Daoy (cell line): Measurements from ENCODE around the gene CCDC88A. TPM values are rescaled to one million over a fixed set of nuclear protein-coding genes. Genes with fewer than 3 reads are reported as not detected.
"Not testable (repeated sequence)": the region's sequence is repeated elsewhere in the genome, so short reads cannot be mapped to it uniquely, and the experiment has no call there.

Experiments used
- DNase-seq: peaks from one replicate; pipeline ENCODE4 v3.0.0-alpha.2; 2015; ENCODE audit warnings: low read depth
- total RNA-seq: library from RNA; depleted of rRNA; stranded (reverse); fragments of >200 nt; shearing (Covaris generic); gene quantifications from 2 replicates; pipeline ENCODE4 v1.2.3, GENCODE V29; 2014; rRNA removed

CCDC88A gene
- total RNA-seq, 1 experiment from 2014 or later, result 47.5 TPM

DNA sequence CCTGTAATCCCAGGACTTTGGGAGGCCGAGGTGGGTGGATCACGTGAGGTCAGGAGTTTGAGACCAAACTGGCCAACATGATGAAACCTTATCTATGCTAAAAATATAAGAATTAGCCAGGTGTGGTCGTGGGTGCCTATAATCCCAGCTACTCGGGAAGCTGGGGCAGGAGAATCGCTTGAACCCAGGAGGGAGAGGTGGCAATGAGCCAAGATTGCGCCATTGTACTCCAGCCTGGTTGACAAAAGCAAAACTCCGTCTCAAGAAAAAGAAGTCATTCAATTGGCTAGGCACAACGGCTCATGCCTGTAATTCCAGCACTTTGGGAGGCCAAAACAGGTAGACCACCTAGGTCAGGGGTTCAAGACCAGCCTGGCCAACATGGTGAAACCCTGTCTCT lies 178.1 kb downstream of the CCDC88A start:
- not testable (repeated sequence) for DNase-seq

DNA sequence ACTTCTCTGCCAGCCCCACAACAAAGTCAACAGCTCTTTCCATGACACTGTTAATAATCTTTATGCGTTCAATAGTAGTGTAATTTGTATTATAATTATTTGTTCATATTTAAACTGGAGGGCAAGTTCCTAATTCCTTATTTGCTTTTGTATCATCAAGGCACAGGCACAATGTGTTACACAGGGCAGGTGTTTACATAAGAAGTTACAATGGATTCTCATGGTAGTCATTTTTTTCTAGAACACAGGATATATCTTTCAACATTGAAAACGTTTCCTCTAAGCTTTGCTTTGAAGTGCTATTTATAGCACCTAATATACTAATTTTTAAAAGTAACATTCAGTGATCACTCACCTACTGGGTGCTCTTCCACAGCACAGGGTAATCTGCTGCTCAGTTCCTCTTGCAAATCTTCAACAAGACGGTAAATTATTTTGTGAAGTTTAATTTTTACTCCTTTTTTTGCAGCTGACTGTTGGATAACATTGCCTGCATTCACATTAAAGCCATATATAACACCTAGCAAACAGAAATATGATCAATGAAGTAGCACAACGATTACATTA lies 179.9 kb downstream of the CCDC88A start:
- no peak for DNase-seq

Other genes starting within 250 kb of the CCDC88A start
- 3.6 and 7.0 TPM in 2 replicates for gene CLHC1, start 187.6 kb downstream of the CCDC88A start, total RNA-seq
- gene RPS27A, start 187.2 kb downstream of the CCDC88A start, total RNA-seq, result 2,172 and 3,065 TPM in 2 replicates
- gene MTIF2, start 150.6 kb downstream of the CCDC88A start, total RNA-seq, result 54.1 and 68.4 TPM in 2 replicates
- 27.1 and 39.6 TPM in 2 replicates for gene CFAP36, start 99.9 kb upstream of the CCDC88A start, total RNA-seq
- gene PPP4R3B, start 197.8 kb upstream of the CCDC88A start, total RNA-seq, result 40.7 and 43.3 TPM in 2 replicates